Measurements from ENCODE around the gene SLC25A17. TPM values are rescaled to one million over a fixed set of nuclear protein-coding genes. Genes with fewer than 3 reads are reported as not detected.
"Not testable (repeated sequence)": the region's sequence is repeated elsewhere in the genome, so short reads cannot be mapped to it uniquely, and the experiment has no call there.

Gene SLC25A17
- total RNA-seq, 1 donor from 2014 or later = 30.1 TPM

DNA sequence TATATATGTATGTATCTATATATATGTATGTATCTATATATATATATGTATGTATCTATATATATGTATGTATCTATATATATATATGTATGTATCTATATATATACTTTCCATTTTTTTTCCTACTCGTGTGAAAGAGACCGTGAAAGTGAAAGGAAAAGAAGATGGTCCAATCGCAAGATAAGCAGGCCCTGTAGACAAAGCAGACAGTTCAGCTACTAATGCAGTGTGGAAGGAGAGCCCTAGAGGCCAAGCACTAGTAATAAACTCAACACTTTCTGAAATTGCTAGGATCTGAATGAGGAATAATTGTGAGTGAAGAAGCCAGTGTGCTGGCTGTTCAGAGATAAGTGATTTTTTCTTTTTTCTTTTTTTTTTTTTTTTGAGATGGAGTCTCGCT lies 92.6 kb downstream of the SLC25A17 start:
- TF ChIP-seq, protein P1, sequence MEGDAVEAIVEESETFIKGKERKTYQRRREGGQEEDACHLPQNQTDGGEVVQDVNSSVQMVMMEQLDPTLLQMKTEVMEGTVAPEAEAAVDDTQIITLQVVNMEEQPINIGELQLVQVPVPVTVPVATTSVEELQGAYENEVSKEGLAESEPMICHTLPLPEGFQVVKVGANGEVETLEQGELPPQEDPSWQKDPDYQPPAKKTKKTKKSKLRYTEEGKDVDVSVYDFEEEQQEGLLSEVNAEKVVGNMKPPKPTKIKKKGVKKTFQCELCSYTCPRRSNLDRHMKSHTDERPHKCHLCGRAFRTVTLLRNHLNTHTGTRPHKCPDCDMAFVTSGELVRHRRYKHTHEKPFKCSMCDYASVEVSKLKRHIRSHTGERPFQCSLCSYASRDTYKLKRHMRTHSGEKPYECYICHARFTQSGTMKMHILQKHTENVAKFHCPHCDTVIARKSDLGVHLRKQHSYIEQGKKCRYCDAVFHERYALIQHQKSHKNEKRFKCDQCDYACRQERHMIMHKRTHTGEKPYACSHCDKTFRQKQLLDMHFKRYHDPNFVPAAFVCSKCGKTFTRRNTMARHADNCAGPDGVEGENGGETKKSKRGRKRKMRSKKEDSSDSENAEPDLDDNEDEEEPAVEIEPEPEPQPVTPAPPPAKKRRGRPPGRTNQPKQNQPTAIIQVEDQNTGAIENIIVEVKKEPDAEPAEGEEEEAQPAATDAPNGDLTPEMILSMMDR (IDR thresholded peaks at IDR 0.05; ENCODE audit: unreplicated experiment) = no peak
- H3K36me3 Mint-ChIP-seq = no peaks in the 10 kb centered on the region
- peaks cover 47% of the 10 kb centered on the region for H3K4me1 Mint-ChIP-seq
- H3K9me3 Mint-ChIP-seq = no peaks in the 10 kb centered on the region
- no peaks in the 10 kb centered on the region for H3K27me3 Mint-ChIP-seq (ENCODE audit: low read depth)
- H3K4me3 Mint-ChIP-seq = no peak overlapping the region
- H3K27ac Mint-ChIP-seq = peak overlapping the region; percentile 82
- no peak for DNase-seq (ENCODE audit: low spot score in 2 of 2, unreplicated experiment in 2 of 2)

GRCh38 chr22:40723396-40723933 lies 95.7 kb downstream of the SLC25A17 start:
- Mint-ChIP-seq H3K27ac (peak overlapping the region; percentile 70), H3K4me3 (no peak overlapping the region), H3K9me3 (no peaks in the 10 kb centered on the region), H3K4me1 (peaks cover 50% of the 10 kb centered on the region), H3K36me3 (no peaks in the 10 kb centered on the region), H3K27me3 (ENCODE audit: low read depth) (no peaks in the 10 kb centered on the region)
- no peak for DNase-seq (ENCODE audit: low spot score in 2 of 2, unreplicated experiment in 2 of 2)
- TF ChIP-seq, protein P1 (IDR thresholded peaks at IDR 0.05; ENCODE audit: unreplicated experiment) = no peak

GRCh38 chr22:40721266-40721665 lies 97.9 kb downstream of the SLC25A17 start:
- Mint-ChIP-seq H3K4me3 (no peak overlapping the region), H3K27ac (peak overlapping the region; percentile 92), H3K9me3 (no peaks in the 10 kb centered on the region), H3K36me3 (no peaks in the 10 kb centered on the region), H3K4me1 (peaks cover 43% of the 10 kb centered on the region), H3K27me3 (ENCODE audit: low read depth) (no peaks in the 10 kb centered on the region)
- TF ChIP-seq, protein P1 (IDR thresholded peaks at IDR 0.05; ENCODE audit: unreplicated experiment) = no peak
- no peak for DNase-seq (ENCODE audit: low spot score in 2 of 2, unreplicated experiment in 2 of 2)

GRCh38 chr22:40720538-40721256 lies 98.4 kb downstream of the SLC25A17 start:
- peak overlapping the region; percentile 92 for H3K27ac Mint-ChIP-seq
- H3K4me1 Mint-ChIP-seq = peaks cover 43% of the 10 kb centered on the region
- no peaks in the 10 kb centered on the region for H3K9me3 Mint-ChIP-seq
- TF ChIP-seq, protein P1 (IDR thresholded peaks at IDR 0.05; ENCODE audit: unreplicated experiment) = no peak
- H3K36me3 Mint-ChIP-seq = no peaks in the 10 kb centered on the region
- DNase-seq (ENCODE audit: low spot score in 2 of 2, unreplicated experiment in 2 of 2) = no peak
- no peaks in the 10 kb centered on the region for H3K27me3 Mint-ChIP-seq (ENCODE audit: low read depth)
- H3K4me3 Mint-ChIP-seq = no peak overlapping the region

DNA sequence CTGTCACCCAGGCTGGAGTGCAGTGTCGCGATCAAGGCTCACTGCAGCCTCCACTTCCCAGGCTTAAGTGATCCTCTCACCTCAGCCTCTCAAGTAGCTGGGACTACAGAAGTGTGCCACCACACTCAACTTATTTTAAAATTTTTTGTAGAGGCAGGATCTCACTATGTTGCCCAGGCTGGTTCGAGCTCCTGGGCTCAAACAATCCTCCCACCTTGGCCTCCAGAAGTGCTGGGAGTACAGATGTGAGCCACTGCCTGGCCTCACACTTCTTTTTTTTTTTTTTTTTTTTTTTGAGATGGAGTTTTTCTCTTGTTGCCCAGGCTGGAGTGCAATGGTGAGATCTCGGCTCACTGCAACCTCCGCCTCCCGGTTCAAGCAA lies 99.0 kb downstream of the SLC25A17 start:
- Mint-ChIP-seq H3K27ac (peak overlapping the region; percentile 92), H3K4me1 (peaks cover 43% of the 10 kb centered on the region)
- H3K4me3 Mint-ChIP-seq; H3K9me3 Mint-ChIP-seq; H3K27me3 Mint-ChIP-seq (ENCODE audit: low read depth); H3K36me3 Mint-ChIP-seq; DNase-seq (ENCODE audit: low spot score in 2 of 2, unreplicated experiment in 2 of 2): not testable (repeated sequence)

Small RNA genes within 50 kb of the gene (microRNA-seq; reads per million reads assigned to microRNA genes)
- gene MIR4766 = 1.2 reads per million

Other genes starting within 250 kb of the SLC25A17 start
- gene MRTFA, start 182.6 kb downstream of the SLC25A17 start, total RNA-seq = 105 to 109 TPM (median 108 TPM) in 3 replicates
- gene MCHR1, start 139.9 kb downstream of the SLC25A17 start, total RNA-seq = 2.5 to 3.5 TPM (median 3.2 TPM) in 3 replicates
- gene ST13, start 37.3 kb upstream of the SLC25A17 start, total RNA-seq = 327 to 365 TPM (median 344 TPM) in 3 replicates
- gene XPNPEP3, start 37.8 kb upstream of the SLC25A17 start, total RNA-seq = 21.2 to 24.8 TPM (median 22.6 TPM) in 3 replicates
- not detected in 3 replicates for gene DNAJB7, start 42.8 kb upstream of the SLC25A17 start, total RNA-seq
- 56.7 to 60.4 TPM (median 60.1 TPM) in 3 replicates for gene RBX1, start 132.0 kb upstream of the SLC25A17 start, total RNA-seq